Fibroblast of lung (primary cell): ENCODE results near the gene GCAT. TPM values are rescaled to one million over a fixed set of nuclear protein-coding genes. Genes with fewer than 3 reads are reported as not detected.
A peak's percentile ranks its signal among the peaks of the same experiment; 100 is the strongest.

Experiments used
- DNase-seq, 2 donors: peaks; one replicate each; pipeline versions ENCODE4 v3.0.0 to v3.0.0-alpha.2; 2010; ENCODE audit warnings: low read depth in 2 of 2
- H2AFZ ChIP-seq: 2 replicates; pipeline ENCODE4 v1.5.1; 2012; ENCODE audit warnings: low read length, control low read depth, inconsistent platforms
- H3K27ac ChIP-seq: 2 replicates; pipeline ENCODE4 v1.5.1; 2011; ENCODE audit warnings: low read length, control low read depth; ENCODE audit not compliant: insufficient read depth
- H3K27me3 ChIP-seq: 2 replicates; pipeline ENCODE4 v1.5.1; 2011; ENCODE audit warnings: mild to moderate bottlenecking, low read length; ENCODE audit not compliant: control insufficient read depth, insufficient read depth
- H3K36me3 ChIP-seq: 2 replicates; pipeline ENCODE4 v1.5.1; 2011; ENCODE audit warnings: low read length; ENCODE audit not compliant: control insufficient read depth, insufficient read depth
- H3K4me1 ChIP-seq: 2 replicates; pipeline ENCODE4 v1.5.1; 2011; ENCODE audit warnings: low read length; ENCODE audit not compliant: control insufficient read depth, insufficient read depth; ENCODE audit errors: extremely low read depth
- H3K4me2 ChIP-seq: 2 replicates; pipeline ENCODE4 v1.5.1; 2011; ENCODE audit warnings: low read length, control low read depth; ENCODE audit not compliant: insufficient read depth; ENCODE audit errors: extremely low read depth
- H3K4me3 ChIP-seq, 4 experiments: fragments of 200-600 bp in 1 of 4; sonication (generic) in 1 of 4; replicated peaks in 1 of 4; 2 replicates each; pipeline ENCODE4 v1.5.1; 2011 to 2016; ENCODE audit warnings: low read length in 4 of 4, low read depth in 3 of 4, mild to moderate bottlenecking in 3 of 4, control low read depth in 2 of 4, inconsistent platforms in 1 of 4, mixed read lengths in 1 of 4; ENCODE audit not compliant: insufficient read depth in 1 of 4; ENCODE audit errors: control extremely low read depth in 1 of 4
- H3K79me2 ChIP-seq: 2 replicates; pipeline ENCODE4 v1.5.1; 2012; ENCODE audit warnings: mild to moderate bottlenecking, low read length, inconsistent platforms; ENCODE audit not compliant: control insufficient read depth, insufficient read depth
- H3K9ac ChIP-seq: 2 replicates; pipeline ENCODE4 v1.5.1; 2011; ENCODE audit warnings: mild to moderate bottlenecking, low read length, control low read depth; ENCODE audit not compliant: insufficient read depth
- H3K9me3 ChIP-seq: 2 replicates; pipeline ENCODE4 v1.5.1; 2012; ENCODE audit warnings: low read depth, low read length; ENCODE audit not compliant: control insufficient read depth, insufficient read depth
- H4K20me1 ChIP-seq: 2 replicates; pipeline ENCODE4 v1.5.1; 2011; ENCODE audit warnings: low read length; ENCODE audit not compliant: control insufficient read depth, insufficient read depth; ENCODE audit errors: extremely low read depth
- EZH2 ChIP-seq: IDR thresholded peaks from 2 replicates; pipeline ENCODE4 v1.5.1; 2012; ENCODE audit warnings: low read length, control low read depth, mild to moderate bottlenecking; ENCODE audit errors: missing control alignments
- polyA plus RNA-seq, 2 donors: library from polyadenylated mRNA; depleted of rRNA in 1 of 2; stranded (reverse) in 1 of 2; unstranded in 1 of 2; fragments of >200 nt; gene quantifications; 2 replicates each; pipeline ENCODE4 v1.2.1, GENCODE V29; 2011 to 2012; ENCODE audit warnings: missing spikeins in 1 of 2
- total RNA-seq: library from RNA; depleted of rRNA; stranded (reverse); fragments of >200 nt; gene quantifications from 2 replicates; pipeline ENCODE4 v1.2.1, GENCODE V29; 2014
- TF ChIP-seq, protein P1 (sequence below), 2 donors: IDR thresholded peaks in 1 of 2; conservative IDR thresholded peaks in 1 of 2; 1 replicate in 1 of 2; 2 replicates in 1 of 2; pipeline ENCODE4 v1.5.1; 2011 to 2012; ENCODE audit warnings: low read length in 2 of 2, control low read depth in 1 of 2, inconsistent platforms in 1 of 2, low read depth in 1 of 2, mild to moderate bottlenecking in 1 of 2

Gene GCAT
- total and polyA plus RNA-seq, 2 donors (not counting 1 experiment from before 2014, with no cell fraction given), result 6.6 to 11.9 TPM

DNA sequence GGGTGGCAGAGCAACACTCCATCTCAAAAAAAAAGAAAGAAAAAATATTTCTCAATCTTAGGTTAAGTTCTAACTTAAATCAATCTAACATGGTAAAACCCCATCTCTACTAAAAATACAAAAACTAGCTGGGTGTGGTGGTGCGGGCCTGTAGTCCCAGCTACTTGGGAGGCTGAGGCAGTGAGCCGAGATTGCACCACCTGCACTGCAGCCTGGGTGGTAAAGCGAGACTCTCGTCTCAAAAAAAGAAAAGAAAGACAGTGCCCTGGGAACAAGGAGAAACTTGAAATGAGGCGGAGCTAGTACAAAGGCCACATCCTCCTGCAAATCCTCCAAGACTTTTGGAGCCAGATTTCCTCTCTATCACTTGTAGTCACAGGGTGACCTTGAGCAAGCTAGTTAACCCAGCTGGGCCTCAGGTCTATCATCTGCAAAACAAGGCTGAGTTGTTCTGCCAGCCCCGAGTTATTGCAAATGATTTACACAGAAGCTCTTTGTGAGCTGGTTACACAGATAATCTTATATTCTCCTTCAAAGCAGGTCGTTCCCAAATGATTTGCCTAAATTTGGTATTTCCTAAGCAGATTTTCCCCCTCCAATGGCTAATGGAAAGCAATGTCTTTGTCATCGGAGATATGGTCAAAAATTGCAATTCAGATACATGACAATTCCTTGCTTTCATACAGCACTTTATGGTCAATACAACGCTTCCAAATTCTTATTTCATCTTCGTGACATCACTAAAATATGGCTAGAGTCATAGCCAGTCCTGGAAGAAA lies 34.5 kb downstream of the GCAT start:
- H2AFZ ChIP-seq, result no peak overlapping the region
- no peaks in the 10 kb centered on the region for H3K9me3 ChIP-seq
- DNase-seq, result no peak
- H3K27ac ChIP-seq, result no peak overlapping the region
- no peak overlapping the region for H3K4me3 ChIP-seq
- no peaks in the 10 kb centered on the region for H3K27me3 ChIP-seq
- H3K4me1 ChIP-seq, result peaks cover 3% of the 10 kb centered on the region
- H3K4me2 ChIP-seq, result peak overlapping the region; percentile 66
- peaks cover 19% of the 10 kb centered on the region for H3K79me2 ChIP-seq
- TF ChIP-seq, protein P1, sequence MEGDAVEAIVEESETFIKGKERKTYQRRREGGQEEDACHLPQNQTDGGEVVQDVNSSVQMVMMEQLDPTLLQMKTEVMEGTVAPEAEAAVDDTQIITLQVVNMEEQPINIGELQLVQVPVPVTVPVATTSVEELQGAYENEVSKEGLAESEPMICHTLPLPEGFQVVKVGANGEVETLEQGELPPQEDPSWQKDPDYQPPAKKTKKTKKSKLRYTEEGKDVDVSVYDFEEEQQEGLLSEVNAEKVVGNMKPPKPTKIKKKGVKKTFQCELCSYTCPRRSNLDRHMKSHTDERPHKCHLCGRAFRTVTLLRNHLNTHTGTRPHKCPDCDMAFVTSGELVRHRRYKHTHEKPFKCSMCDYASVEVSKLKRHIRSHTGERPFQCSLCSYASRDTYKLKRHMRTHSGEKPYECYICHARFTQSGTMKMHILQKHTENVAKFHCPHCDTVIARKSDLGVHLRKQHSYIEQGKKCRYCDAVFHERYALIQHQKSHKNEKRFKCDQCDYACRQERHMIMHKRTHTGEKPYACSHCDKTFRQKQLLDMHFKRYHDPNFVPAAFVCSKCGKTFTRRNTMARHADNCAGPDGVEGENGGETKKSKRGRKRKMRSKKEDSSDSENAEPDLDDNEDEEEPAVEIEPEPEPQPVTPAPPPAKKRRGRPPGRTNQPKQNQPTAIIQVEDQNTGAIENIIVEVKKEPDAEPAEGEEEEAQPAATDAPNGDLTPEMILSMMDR (conservative IDR thresholded peaks at IDR 0.05 in 1 of 2, IDR thresholded peaks at IDR 0.05 in 1 of 2; ENCODE audit: low read depth in 1 of 2, low read length in 2 of 2), result no peak
- TF ChIP-seq EZH2, result no peak
- no peak overlapping the region for H3K9ac ChIP-seq
- peaks cover 6% of the 10 kb centered on the region for H3K36me3 ChIP-seq
- H4K20me1 ChIP-seq, result no peaks in the 10 kb centered on the region

DNA sequence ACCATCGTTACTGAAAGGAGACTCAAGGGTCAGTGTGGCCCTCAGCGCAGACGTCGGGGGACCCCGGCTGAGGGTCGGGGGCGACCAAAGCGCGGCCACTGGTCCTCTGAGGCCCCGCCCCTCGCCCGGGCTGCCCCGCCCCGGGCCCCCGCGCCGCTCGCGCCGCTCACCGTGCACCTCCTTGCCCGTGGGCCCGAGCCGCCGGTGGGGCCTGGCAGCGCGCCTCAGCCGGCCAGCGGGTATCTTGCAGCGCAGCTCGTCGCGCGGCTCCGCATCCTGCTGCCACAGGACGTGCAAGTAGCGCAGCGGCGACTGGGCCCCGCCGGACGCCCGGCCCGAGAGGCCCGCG lies 36.0 kb downstream of the GCAT start:
- H3K79me2 ChIP-seq, result peaks cover 24% of the 10 kb centered on the region
- H3K4me3 ChIP-seq, result peak overlapping the region; percentile 48 to 93 (median 58)
- peak overlapping the region; percentile 3 for H2AFZ ChIP-seq
- no peaks in the 10 kb centered on the region for H3K9me3 ChIP-seq
- H3K9ac ChIP-seq, result peak overlapping the region; percentile 56
- H3K27me3 ChIP-seq, result no peaks in the 10 kb centered on the region
- TF ChIP-seq, protein P1 (conservative IDR thresholded peaks at IDR 0.05 in 1 of 2, IDR thresholded peaks at IDR 0.05 in 1 of 2; ENCODE audit: low read depth in 1 of 2, low read length in 2 of 2), result no peak
- TF ChIP-seq EZH2, result no peak
- H3K36me3 ChIP-seq, result peaks cover 6% of the 10 kb centered on the region
- peaks cover 3% of the 10 kb centered on the region for H3K4me1 ChIP-seq
- no peaks in the 10 kb centered on the region for H4K20me1 ChIP-seq
- peak overlapping the region; percentile 66 for H3K4me2 ChIP-seq
- H3K27ac ChIP-seq, result peak overlapping the region; percentile 79
- peak in 1 of 2 donors; percentile 21 for DNase-seq

GRCh38 chr22:37844904-37845329 lies 37.2 kb downstream of the GCAT start:
- Histone ChIP-seq H3K4me1 (peaks cover 3% of the 10 kb centered on the region), H3K4me2 (no peak overlapping the region), H3K4me3 (peak overlapping the region; percentile 29 to 67 (median 38)), H4K20me1 (no peaks in the 10 kb centered on the region), H2AFZ (no peak overlapping the region), H3K36me3 (peaks cover 3% of the 10 kb centered on the region), H3K79me2 (peaks cover 31% of the 10 kb centered on the region), H3K27ac (peak overlapping the region; percentile 31), H3K9me3 (no peaks in the 10 kb centered on the region), H3K27me3 (no peaks in the 10 kb centered on the region), H3K9ac (no peak overlapping the region)
- no peak for TF ChIP-seq EZH2
- TF ChIP-seq, protein P1 (conservative IDR thresholded peaks at IDR 0.05 in 1 of 2, IDR thresholded peaks at IDR 0.05 in 1 of 2; ENCODE audit: low read depth in 1 of 2, low read length in 2 of 2), result no peak
- DNase-seq, result no peak
